ENCODE data around the gene ERICH3.

ERICH3 gene

GRCh38 chr1:74683656-74684055, 10.1 kb upstream of the ERICH3 start (continued):
- TF ChIP-seq ZC3H10 (CRISPR knock-in tag; IDR thresholded peaks at IDR 0.05) (no peak), TSHZ2 (CRISPR knock-in tag; IDR thresholded peaks at IDR 0.05) (no peak)

GRCh38 chr1:74681851-74682250, 8.3 kb upstream of the ERICH3 start:
- no peak for TF ChIP-seq TOX (CRISPR knock-in tag; IDR thresholded peaks at IDR 0.05; ENCODE audit: borderline replicate concordance)
- TF ChIP-seq TSHZ2 (CRISPR knock-in tag; IDR thresholded peaks at IDR 0.05), result no peak
- no peak for TF ChIP-seq CREB5 (CRISPR knock-in tag; IDR thresholded peaks at IDR 0.05; ENCODE audit: low read depth)
- no peak for TF ChIP-seq TCF4 (CRISPR knock-in tag; IDR thresholded peaks at IDR 0.05; ENCODE audit: borderline replicate concordance)
- no peak for ATAC-seq

- ATAC-seq, result no peak
These were observed 7.9 kb upstream of the ERICH3 start for GRCh38 chr1:74681449-74681848.

GRCh38 chr1:74681001-74681400, 7.4 kb upstream of the ERICH3 start:
- no peak for ATAC-seq
- TF ChIP-seq TOX (CRISPR knock-in tag; IDR thresholded peaks at IDR 0.05; ENCODE audit: borderline replicate concordance) (no peak), PPARA (CRISPR knock-in tag; IDR thresholded peaks at IDR 0.05; ENCODE audit: borderline replicate concordance) (no peak), CSRNP3 (CRISPR knock-in tag; IDR thresholded peaks at IDR 0.05) (no peak), POU6F1 (CRISPR knock-in tag; IDR thresholded peaks at IDR 0.05; ENCODE audit: borderline replicate concordance, low read depth) (no peak)

More at GRCh38 chr1:74681449-74681848, 7.9 kb upstream of the ERICH3 start:
- no peak for TF ChIP-seq GLIS3 (CRISPR knock-in tag; IDR thresholded peaks at IDR 0.05)
- no peak for TF ChIP-seq CSDC2 (CRISPR knock-in tag; IDR thresholded peaks at IDR 0.05)
- TF ChIP-seq ARNTL (CRISPR knock-in tag; IDR thresholded peaks at IDR 0.05; ENCODE audit: borderline replicate concordance, low read depth), result no peak
- no peak for TF ChIP-seq ZFP3 (CRISPR knock-in tag; IDR thresholded peaks at IDR 0.05)
- no peak for TF ChIP-seq PATZ1 (CRISPR knock-in tag; IDR thresholded peaks at IDR 0.05; ENCODE audit: borderline replicate concordance)
- TF ChIP-seq ESRRG (CRISPR knock-in tag; IDR thresholded peaks at IDR 0.05), result no peak
- TF ChIP-seq TOX (CRISPR knock-in tag; IDR thresholded peaks at IDR 0.05; ENCODE audit: borderline replicate concordance), result no peak
- no peak for TF ChIP-seq ZFP30 (CRISPR knock-in tag; IDR thresholded peaks at IDR 0.05)
- no peak for TF ChIP-seq SNAI2 (CRISPR knock-in tag; IDR thresholded peaks at IDR 0.05)
- no peak for TF ChIP-seq PPARA (CRISPR knock-in tag; IDR thresholded peaks at IDR 0.05; ENCODE audit: borderline replicate concordance)
